DND-41 (cell line): ENCODE results near the gene GBE1.

Experiments
- ATAC-seq: fragments of 200-7000 bp; cut with Tn5 transposase; 3 replicates; pipeline ENCODE4 v1.9.1; 2021; ENCODE audit warnings: low read depth; ENCODE audit not compliant: insufficient read depth
- DNase-seq: peaks from one replicate; pipeline ENCODE4 v3.0.0-alpha.2; 2020
- H2AFZ ChIP-seq: 2 replicates; pipeline ENCODE4 v1.6.0; 2012; ENCODE audit warnings: low read depth, low read length
- H3K27ac ChIP-seq: 2 replicates; pipeline ENCODE4 v1.5.1; 2012; ENCODE audit warnings: low read length, inconsistent platforms
- H3K27me3 ChIP-seq: fragments of 200-600 bp; sonication (generic); 2 replicates; pipeline ENCODE4 v1.6.0; 2012; ENCODE audit warnings: low read length, mild to moderate bottlenecking, inconsistent platforms; ENCODE audit not compliant: insufficient read depth, poor library complexity
- H3K36me3 ChIP-seq: 2 replicates; pipeline ENCODE4 v1.5.1; 2012; ENCODE audit warnings: low read length, inconsistent platforms; ENCODE audit not compliant: insufficient read depth
- H3K4me1 ChIP-seq: 2 replicates; pipeline ENCODE4 v1.5.1; 2012; ENCODE audit warnings: mild to moderate bottlenecking, low read length; ENCODE audit not compliant: insufficient read depth
- H3K4me2 ChIP-seq: 2 replicates; pipeline ENCODE4 v1.6.0; 2012; ENCODE audit warnings: mild to moderate bottlenecking, moderate library complexity, low read length, inconsistent platforms; ENCODE audit not compliant: insufficient read depth
- H3K4me3 ChIP-seq, 2 experiments: fragments of 200-600 bp in 1 of 2; shearing (Covaris generic) in 1 of 2; 2 replicates each; pipeline ENCODE4 v1.5.1; 2012 to 2016; ENCODE audit warnings: inconsistent platforms in 2 of 2, low read length in 2 of 2, mild to moderate bottlenecking in 2 of 2, low read depth in 1 of 2, moderate library complexity in 1 of 2
- H3K79me2 ChIP-seq: 2 replicates; pipeline ENCODE4 v1.6.0; 2012; ENCODE audit warnings: low read length, inconsistent platforms; ENCODE audit not compliant: insufficient read depth
- H3K9ac ChIP-seq: 2 replicates; pipeline ENCODE4 v1.6.0; 2012; ENCODE audit warnings: low read depth, mild to moderate bottlenecking, inconsistent platforms, low read length, moderate library complexity
- H3K9me3 ChIP-seq: 2 replicates; pipeline ENCODE4 v1.5.1; 2012; ENCODE audit warnings: low read length, moderate library complexity, mild to moderate bottlenecking, inconsistent platforms; ENCODE audit not compliant: insufficient read depth, severe bottlenecking
- H4K20me1 ChIP-seq: 2 replicates; pipeline ENCODE4 v1.6.0; 2012; ENCODE audit warnings: low read length; ENCODE audit not compliant: insufficient read depth
- CTCF ChIP-seq: IDR thresholded peaks from 2 replicates; pipeline ENCODE4 v1.5.1; 2012; ENCODE audit warnings: borderline replicate concordance, low read length, moderate library complexity, mild to moderate bottlenecking; ENCODE audit not compliant: poor library complexity, severe bottlenecking; ENCODE audit errors: extremely low read depth
- EZH2 ChIP-seq: IDR thresholded peaks from 3 replicates; pipeline ENCODE4 v1.6.1; 2012; ENCODE audit warnings: borderline replicate concordance, low read depth, mild to moderate bottlenecking, moderate library complexity, low read length, inconsistent platforms; ENCODE audit not compliant: severe bottlenecking

GBE1 gene

DNA sequence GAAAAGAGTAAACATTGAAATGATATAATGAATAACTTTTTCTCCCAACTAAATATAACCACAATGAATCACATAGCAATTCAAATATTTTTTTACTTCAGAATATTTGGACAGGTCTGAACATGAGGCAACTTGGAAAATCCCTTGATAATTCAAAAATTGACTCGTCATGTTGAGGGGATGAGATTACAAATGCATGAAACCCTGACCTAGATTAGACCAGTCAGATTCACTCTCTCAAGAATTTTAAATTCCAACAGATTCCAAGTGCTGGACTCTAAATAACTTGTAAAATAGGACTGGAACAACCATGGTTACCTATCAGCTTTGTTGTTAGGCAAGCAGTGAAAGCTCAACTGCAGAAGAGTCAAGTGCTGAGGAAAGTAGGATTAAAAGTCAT is 317.5 kb downstream of the GBE1 start:
- DNase-seq, result no peak
- Histone ChIP-seq H3K27me3 (no peaks in the 10 kb centered on the region), H3K79me2 (no peaks in the 10 kb centered on the region), H4K20me1 (no peaks in the 10 kb centered on the region), H3K9me3 (no peaks in the 10 kb centered on the region), H3K4me3 (no peak overlapping the region), H3K36me3 (no peaks in the 10 kb centered on the region), H2AFZ (no peak overlapping the region), H3K4me1 (no peaks in the 10 kb centered on the region), H3K27ac (no peak overlapping the region), H3K9ac (no peak overlapping the region), H3K4me2 (no peak overlapping the region)
- no peak for ATAC-seq
- TF ChIP-seq EZH2, result no peak
- TF ChIP-seq CTCF, result no peak

- Histone ChIP-seq H3K4me3 (no peak overlapping the region), H2AFZ (no peak overlapping the region), H3K79me2 (no peaks in the 10 kb centered on the region), H3K27ac (no peak overlapping the region), H3K27me3 (no peaks in the 10 kb centered on the region), H3K9ac (no peak overlapping the region), H4K20me1 (no peaks in the 10 kb centered on the region), H3K36me3 (no peaks in the 10 kb centered on the region), H3K4me1 (no peaks in the 10 kb centered on the region), H3K9me3 (no peaks in the 10 kb centered on the region), H3K4me2 (no peak overlapping the region)
- ATAC-seq (no peak), DNase-seq (no peak)
- no peak for TF ChIP-seq EZH2
These were observed 318.0 kb downstream of the GBE1 start for GRCh38 chr3:81443457-81443782.

- H3K79me2 ChIP-seq, result no peaks in the 10 kb centered on the region
- no peaks in the 10 kb centered on the region for H3K4me1 ChIP-seq
- H4K20me1 ChIP-seq, result no peaks in the 10 kb centered on the region
- no peak overlapping the region for H2AFZ ChIP-seq
- ATAC-seq (no peak), DNase-seq (no peak)
- TF ChIP-seq EZH2 (no peak), CTCF (no peak)
- H3K27me3 ChIP-seq, result no peaks in the 10 kb centered on the region
- H3K36me3 ChIP-seq, result no peaks in the 10 kb centered on the region
- H3K27ac ChIP-seq, result no peak overlapping the region
- no peak overlapping the region for H3K4me2 ChIP-seq
- no peak overlapping the region for H3K9ac ChIP-seq
- H3K9me3 ChIP-seq, result no peaks in the 10 kb centered on the region
- H3K4me3 ChIP-seq, result no peak overlapping the region
These were observed 318.5 kb downstream of the GBE1 start for GRCh38 chr3:81442758-81443456.

DNA sequence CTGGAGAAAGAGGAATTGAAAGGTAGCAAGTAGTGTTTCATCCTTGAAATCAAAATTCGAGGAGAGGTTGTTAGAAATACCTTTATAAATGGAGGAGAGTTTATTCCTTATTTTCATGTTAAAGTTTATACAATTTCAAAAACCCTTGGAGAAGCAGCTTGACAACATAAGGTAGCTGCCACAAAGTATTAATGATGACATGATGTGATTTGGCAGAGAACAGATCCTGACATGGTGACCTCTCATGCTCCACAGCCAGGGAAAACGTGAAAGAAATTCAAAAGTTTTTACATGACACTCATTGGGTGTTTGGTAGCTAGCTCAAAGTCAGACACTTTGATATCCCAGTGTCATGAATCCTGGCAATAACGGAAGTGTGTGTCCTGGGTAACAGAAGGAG is 320.8 kb downstream of the GBE1 start:
- no peaks in the 10 kb centered on the region for H4K20me1 ChIP-seq
- H3K4me2 ChIP-seq, result no peak overlapping the region
- H3K27me3 ChIP-seq, result no peaks in the 10 kb centered on the region
- no peaks in the 10 kb centered on the region for H3K4me1 ChIP-seq
- H3K27ac ChIP-seq, result no peak overlapping the region
- ATAC-seq (no peak), DNase-seq (no peak)
- no peak overlapping the region for H3K4me3 ChIP-seq
- no peaks in the 10 kb centered on the region for H3K79me2 ChIP-seq
- TF ChIP-seq CTCF (no peak), EZH2 (no peak)
- no peaks in the 10 kb centered on the region for H3K36me3 ChIP-seq
- H2AFZ ChIP-seq, result no peak overlapping the region
- no peaks in the 10 kb centered on the region for H3K9me3 ChIP-seq
- H3K9ac ChIP-seq, result no peak overlapping the region
